Measurements from ENCODE around the gene LRRC75A.

DNA sequence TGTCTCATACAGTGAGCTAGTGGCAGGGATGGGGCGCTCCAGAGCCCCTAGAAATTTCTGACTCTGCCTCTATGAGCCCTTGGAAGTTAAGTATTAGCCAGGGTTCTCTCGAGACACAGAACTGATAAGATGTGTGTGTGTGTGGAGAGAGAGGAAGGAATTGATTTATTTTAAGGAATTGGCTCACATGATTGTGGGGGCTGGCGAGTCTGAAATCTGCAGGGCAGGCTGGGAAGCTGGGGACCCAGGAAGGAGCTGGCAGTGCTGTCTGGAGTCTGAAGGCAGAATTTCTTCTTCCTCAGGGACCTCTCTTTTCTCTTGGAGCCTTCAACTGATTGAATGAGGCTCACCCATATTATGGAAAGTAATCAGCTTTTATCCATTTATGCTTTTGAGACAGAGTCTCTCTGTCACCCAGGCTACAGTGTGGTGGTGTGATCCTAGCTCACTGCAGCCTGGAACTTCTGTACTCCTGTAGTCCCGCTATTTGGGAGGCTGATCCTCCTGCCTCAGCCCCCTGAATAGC is 16.8 kb downstream of the LRRC75A start:
- TF ChIP-seq, protein P1, sequence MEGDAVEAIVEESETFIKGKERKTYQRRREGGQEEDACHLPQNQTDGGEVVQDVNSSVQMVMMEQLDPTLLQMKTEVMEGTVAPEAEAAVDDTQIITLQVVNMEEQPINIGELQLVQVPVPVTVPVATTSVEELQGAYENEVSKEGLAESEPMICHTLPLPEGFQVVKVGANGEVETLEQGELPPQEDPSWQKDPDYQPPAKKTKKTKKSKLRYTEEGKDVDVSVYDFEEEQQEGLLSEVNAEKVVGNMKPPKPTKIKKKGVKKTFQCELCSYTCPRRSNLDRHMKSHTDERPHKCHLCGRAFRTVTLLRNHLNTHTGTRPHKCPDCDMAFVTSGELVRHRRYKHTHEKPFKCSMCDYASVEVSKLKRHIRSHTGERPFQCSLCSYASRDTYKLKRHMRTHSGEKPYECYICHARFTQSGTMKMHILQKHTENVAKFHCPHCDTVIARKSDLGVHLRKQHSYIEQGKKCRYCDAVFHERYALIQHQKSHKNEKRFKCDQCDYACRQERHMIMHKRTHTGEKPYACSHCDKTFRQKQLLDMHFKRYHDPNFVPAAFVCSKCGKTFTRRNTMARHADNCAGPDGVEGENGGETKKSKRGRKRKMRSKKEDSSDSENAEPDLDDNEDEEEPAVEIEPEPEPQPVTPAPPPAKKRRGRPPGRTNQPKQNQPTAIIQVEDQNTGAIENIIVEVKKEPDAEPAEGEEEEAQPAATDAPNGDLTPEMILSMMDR (IDR thresholded peaks at IDR 0.05): no peak
- TF ChIP-seq NR3C1 (CRISPR knock-in tag; conservative IDR thresholded peaks at IDR 0.05; ENCODE audit: low read depth) (no peak), SP1 (CRISPR knock-in tag; conservative IDR thresholded peaks at IDR 0.05) (no peak), TP53 (CRISPR knock-in tag; IDR thresholded peaks at IDR 0.05) (no peak), ELF4 (CRISPR knock-in tag; IDR thresholded peaks at IDR 0.05; ENCODE audit: low read depth) (no peak), TCF7 (CRISPR knock-in tag; IDR thresholded peaks at IDR 0.05; ENCODE audit: low read depth) (no peak), KAT7 (CRISPR knock-in tag; IDR thresholded peaks at IDR 0.05; ENCODE audit: borderline replicate concordance) (no peak), FOXP1 (CRISPR knock-in tag; IDR thresholded peaks at IDR 0.05; ENCODE audit: borderline replicate concordance) (no peak)
- TF ChIP-seq, protein P2, sequence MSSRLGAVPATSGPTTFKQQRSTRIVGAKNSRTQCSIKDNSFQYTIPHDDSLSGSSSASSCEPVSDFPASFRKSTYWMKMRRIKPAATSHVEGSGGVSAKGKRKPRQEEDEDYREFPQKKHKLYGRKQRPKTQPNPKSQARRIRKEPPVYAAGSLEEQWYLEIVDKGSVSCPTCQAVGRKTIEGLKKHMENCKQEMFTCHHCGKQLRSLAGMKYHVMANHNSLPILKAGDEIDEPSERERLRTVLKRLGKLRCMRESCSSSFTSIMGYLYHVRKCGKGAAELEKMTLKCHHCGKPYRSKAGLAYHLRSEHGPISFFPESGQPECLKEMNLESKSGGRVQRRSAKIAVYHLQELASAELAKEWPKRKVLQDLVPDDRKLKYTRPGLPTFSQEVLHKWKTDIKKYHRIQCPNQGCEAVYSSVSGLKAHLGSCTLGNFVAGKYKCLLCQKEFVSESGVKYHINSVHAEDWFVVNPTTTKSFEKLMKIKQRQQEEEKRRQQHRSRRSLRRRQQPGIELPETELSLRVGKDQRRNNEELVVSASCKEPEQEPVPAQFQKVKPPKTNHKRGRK (CRISPR knock-in tag; IDR thresholded peaks at IDR 0.05; ENCODE audit: borderline replicate concordance): no peak
